ENCODE data around the gene RHOG.

RHOG gene

DNA sequence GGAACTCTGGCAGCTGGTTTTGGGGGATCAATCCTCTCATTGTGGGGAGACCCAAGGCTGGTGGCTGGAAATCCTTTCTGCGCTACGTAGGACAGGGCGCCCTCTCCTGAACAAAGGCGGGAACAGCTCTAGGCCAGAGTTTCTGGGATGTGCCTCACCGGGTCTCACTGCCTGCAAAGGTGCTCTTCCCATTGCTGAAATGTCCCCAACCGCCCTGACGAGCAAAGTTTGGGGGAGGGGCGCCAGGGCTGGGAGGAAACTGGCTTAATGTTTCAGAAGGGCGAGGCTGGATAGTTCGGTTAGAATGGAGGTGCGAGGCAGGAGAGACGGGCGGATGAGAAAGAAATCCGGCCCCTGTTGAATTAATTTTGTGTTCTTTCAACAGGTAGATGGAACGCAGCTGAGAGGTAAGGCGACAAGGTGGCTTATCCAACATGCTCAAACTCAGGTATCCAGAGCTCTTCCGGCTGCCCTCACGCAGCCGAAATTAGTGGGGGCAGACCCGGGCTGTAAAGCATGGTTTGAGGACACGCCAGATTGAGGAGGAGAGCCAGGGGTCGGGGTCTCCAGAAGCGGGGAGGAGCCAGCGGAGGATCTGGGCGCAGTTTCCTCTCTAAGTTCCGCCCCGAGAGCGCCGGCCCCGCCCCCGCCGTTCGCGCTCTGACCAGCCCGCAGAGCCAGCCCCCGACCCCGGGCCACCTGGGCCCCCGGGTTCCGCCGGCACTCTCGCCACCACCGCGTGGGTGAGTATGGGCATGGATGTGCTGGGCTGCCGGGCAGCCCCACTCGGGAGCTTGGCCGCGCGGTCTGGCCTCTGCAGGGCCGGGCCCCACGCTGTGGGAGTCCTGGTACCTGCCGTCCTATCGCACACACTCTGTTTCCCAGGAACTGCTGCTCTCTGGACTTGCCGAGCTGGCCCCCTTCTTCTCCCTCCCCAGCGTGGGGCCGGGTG lies 32.6 kb downstream of the RHOG start, which contains the start of gene PGAP2:
PGAP2 (plus strand) TSS at position 652 of the 952 bp plus-strand sequence. CDS start 2,700 bp downstream, outside the sequence.
- DNase-seq (ENCODE audit: extremely low read depth, low read depth), result no peak
- TF ChIP-seq, protein P1, sequence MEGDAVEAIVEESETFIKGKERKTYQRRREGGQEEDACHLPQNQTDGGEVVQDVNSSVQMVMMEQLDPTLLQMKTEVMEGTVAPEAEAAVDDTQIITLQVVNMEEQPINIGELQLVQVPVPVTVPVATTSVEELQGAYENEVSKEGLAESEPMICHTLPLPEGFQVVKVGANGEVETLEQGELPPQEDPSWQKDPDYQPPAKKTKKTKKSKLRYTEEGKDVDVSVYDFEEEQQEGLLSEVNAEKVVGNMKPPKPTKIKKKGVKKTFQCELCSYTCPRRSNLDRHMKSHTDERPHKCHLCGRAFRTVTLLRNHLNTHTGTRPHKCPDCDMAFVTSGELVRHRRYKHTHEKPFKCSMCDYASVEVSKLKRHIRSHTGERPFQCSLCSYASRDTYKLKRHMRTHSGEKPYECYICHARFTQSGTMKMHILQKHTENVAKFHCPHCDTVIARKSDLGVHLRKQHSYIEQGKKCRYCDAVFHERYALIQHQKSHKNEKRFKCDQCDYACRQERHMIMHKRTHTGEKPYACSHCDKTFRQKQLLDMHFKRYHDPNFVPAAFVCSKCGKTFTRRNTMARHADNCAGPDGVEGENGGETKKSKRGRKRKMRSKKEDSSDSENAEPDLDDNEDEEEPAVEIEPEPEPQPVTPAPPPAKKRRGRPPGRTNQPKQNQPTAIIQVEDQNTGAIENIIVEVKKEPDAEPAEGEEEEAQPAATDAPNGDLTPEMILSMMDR (IDR thresholded peaks at IDR 0.05; ENCODE audit: low read depth, low read length), result peak; percentile 81

DNA sequence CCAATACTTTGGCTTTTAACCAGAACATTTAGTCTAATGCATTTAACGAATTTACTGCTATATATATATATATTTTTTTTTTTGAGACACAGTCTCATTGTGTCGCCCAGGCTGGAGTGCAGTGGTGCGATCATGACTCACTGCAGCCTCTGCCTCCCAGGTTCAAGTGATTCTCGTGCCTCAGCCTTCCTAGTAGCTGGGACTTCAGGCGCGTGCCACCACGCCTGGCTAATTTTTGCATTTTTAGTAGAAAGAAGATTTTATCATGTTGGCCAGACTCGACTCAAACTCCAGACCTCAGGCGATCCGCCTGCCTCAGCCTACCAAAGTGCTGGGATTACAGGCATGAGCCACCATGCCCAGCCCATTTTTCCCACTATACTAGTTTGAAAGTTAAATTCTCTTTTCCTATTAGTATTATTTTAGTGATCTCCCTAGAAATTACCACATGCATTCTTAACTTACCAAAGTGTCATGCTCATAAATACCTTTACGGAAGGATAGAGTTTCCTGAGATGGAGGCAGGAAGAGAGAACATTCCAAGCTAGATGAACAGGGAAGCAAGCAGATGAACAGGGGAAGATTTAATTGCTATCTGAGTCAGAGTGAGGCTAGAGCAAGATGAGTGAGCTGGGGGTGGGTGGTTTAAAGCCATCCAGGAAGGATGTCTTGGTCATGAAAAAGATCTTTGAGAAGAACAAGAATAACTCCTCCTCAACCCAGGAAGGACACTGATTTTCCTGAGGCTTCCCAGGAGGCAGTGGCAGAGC lies 36.8 kb downstream of the RHOG start:
- TF ChIP-seq, protein P1 (IDR thresholded peaks at IDR 0.05; ENCODE audit: low read depth, low read length), result no peak
- DNase-seq (ENCODE audit: extremely low read depth, low read depth), result no peak

DNA sequence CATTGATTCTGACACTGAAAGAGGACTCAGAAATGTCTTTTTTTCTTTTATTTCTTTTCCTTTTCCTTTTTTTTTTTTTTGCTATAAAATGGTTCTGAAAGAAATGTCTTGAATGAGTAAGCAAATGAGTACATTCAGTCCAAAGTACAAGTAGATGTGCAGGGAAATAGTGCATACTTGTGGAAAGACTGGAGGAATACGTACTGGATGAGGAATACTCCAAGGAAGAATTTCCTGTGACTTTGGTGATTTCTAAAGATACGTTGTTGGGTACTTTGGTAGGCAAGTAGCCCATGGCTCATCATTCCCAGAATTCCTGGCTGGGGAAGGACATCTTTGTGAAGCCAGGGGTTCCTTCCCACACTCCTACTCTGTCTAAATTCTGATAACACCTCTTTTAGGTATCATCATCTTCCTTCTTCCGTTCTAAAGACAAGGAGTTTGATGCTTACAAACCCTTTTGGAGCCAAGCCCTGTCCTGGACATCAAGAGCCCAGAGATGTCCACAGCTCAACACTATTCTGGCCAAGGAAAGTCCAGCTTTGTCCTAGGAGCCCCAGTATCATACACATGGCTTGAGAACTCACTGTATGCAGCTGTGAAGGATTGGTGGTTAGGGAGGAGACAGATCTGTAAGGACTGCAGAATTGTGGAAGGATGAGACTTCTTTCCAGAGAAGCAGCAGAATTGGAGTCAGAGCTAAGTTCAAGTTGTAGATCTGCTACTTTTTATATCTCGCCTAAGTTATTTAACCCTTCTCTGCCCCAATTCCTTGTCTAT lies 38.6 kb downstream of the RHOG start:
- no peak for DNase-seq (ENCODE audit: extremely low read depth, low read depth)
- TF ChIP-seq, protein P1 (IDR thresholded peaks at IDR 0.05; ENCODE audit: low read depth, low read length), result no peak

DNA sequence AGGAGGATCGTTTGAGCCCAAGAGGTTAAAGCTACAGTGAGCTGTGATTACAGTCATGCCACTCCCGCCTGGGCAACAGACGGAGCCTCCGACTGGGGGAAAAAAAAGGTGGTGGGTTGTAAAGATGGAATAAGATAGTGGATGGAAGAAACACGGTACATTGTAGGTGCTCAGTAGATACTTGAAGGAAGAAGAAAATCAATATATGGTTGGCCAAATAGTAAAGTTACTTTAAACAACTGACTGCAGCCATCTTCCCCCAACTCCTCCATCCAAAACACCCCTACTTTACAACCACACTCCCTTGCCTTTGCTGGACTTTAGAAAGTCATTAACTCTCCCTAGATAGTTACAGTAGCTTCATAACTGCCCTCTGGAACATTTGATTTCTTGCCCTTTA lies 40.9 kb downstream of the RHOG start:
- no peak for DNase-seq (ENCODE audit: extremely low read depth, low read depth)
- TF ChIP-seq, protein P1 (IDR thresholded peaks at IDR 0.05; ENCODE audit: low read depth, low read length), result no peak

DNA sequence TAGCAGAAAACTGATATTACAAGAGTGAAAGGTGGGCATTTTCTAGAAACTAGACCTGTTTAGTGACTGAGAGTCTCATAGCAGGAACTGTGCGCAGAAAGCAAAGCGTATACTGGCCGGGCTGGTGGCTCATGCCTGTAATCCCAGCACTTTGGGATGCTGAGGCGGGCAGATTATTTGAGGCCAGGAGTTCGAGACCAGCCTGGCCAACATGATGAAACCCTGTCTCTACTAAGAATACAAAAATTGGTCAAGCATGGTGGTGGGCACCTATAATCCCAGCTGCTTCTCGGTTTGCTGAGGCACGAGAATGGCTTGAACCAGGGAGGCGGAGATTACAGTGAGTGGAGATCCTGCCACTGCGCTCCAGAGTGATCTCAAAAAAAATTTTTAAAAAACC lies 41.6 kb downstream of the RHOG start:
- DNase-seq (ENCODE audit: extremely low read depth, low read depth), result no peak
- TF ChIP-seq, protein P1 (IDR thresholded peaks at IDR 0.05; ENCODE audit: low read depth, low read length), result no peak

DNA sequence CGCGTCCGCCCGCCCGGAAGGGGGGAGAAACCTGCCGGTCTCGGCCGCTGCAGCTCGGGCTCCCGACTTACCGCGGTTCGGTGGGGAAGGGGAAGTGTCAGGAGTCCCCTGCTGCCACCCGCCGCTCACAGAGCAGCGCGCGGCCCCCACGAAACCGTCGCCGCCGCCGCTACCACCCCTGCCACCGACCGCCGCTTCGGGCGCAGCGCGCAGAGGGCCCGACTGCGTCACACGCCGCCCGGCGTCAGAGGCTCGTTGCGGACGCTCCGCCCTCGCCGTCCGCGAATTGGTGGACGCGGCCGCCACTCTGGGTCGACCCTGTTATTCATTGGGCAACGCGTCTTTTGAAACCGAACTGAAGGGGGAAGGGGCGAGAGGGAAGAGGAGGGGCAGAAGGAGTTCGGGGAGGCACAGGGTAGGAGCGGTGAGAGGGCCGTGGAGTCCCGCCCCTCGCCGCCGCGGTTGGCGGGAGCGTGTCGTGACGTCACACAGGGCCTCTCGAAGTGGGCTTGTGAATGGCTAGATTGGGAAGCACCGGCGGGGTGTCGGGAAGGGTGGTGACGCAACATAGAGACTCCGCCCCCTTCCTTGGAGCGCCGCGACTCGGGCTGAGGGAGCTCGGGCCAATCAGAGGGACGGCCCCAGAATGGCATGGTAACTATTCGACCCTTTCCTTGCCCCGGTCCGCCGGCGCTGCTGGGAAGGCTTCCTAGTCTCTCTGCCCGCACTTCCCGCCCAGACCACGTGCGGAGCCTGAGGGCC lies 43.2 kb downstream of the RHOG start, which contains the start of gene NUP98:
NUP98 (minus strand) TSS at position 226 of the 762 bp plus-strand sequence. CDS start 15,437 bp downstream, outside the sequence.
- peak; percentile 100 for DNase-seq (ENCODE audit: extremely low read depth, low read depth)
- TF ChIP-seq, protein P1 (IDR thresholded peaks at IDR 0.05; ENCODE audit: low read depth, low read length), result no peak

All from AG09319 (cell line).